Embryonic facial prominence (tissue), 1 donor: Measurements from ENCODE around the gene STK32C.

ENCODE experiments used
- DNase-seq: peaks from one replicate; pipeline ENCODE4 v3.0.0-alpha.2; 2016; ENCODE audit errors: extremely low spot score

Gene STK32C

DNA sequence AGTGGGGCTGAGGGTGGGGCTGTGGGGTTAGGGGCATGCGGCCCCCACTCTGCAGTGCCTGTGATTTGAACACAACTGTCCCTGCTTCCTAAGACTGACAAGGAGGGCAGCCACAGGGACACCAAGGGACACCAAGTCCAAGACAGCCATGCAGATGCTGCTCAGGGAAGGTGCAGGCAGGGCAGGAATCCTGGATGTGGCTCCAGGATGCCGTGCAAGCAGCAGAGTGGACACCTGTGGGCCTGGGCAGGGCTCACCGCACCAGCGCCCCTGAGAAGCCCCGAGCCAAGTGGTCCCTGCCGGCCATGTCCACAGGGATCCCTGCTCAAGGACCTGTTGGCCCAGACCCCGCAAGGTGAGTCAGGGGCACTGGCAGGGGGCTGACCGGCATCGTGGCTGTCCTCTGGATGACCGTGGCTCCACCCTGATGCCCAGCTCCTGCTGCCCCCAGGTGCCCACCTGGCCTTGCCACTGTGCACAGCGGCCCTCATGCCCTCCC, 58.5 kb downstream of the STK32C start:
- no peak for DNase-seq

DNA sequence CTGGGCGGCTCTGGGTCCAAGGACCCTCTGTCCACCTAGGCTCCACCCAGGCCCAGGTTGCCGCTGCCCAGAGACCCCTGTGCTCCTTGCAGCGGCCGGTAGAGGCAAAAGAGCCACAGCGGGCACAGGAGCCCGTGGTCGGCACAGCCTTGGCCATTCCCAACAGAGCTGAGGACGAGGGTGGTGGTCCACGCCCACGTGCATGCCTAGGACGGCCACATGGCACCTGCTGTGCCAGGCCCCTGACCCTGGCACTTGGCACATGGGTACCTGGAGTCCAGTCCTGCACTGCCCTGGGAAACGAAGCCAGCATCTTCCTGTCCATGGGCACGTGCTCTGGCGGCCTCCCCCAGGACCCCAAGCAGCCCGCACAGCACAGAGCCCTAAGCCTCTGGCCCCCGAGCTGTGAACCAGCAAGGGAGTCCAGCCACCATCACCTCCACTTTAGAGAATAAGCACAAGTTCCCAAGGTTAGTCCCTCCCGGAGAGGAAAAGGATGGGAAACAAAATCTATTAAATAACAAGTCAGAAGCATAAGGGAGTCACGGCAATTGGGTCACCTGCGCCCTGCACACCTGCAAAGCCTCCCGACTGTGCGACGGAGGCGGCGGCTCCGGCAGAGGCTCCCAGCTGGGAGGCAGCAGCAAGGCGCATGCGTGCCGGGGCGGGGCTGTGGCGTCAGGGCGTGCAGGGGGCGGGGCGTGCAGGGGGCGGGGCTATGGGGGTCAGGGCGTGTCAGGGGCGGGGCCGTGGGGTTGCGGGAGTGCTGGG, 59.1 kb downstream of the STK32C start:
- DNase-seq = no peak

DNA sequence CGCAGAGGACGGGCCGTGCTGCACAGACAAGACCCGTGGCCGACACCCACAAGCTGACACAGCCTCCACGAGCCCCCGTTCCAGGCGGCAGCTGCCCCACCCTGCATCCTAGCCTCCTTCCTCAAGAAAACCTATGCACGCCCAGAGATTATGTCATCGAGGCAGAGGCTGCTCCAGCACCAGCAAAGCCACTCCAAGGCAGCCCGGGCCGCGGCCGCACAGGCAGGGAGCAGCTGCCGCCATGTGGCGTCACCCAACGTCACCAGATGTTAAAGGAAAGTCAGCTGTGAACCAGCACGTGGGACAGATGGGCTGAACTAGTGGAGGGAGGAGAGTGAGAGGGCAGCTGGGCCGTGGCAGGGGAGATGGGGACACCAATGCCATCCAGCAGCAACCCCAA, 59.8 kb downstream of the STK32C start:
- no peak for DNase-seq

DNA sequence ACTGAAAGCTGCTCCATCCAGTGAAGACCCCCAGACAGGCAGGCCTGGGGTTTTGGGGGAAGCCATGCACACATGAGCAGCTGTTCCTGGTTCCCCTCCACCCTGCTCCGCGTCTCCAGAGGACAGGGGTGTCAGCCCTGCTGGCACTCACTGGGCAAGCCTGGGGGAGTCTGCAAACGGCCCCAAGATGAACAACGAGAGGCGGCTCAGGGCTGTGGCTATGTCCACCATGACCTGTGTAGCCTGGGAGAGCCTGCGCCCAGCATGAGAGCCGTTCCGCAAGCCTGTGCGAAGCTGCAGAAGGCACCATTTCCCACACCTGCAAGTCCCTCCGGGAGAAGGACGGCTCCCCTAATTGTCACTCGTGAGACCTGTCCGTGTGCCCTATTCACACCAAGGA, 61.5 kb downstream of the STK32C start:
- no peak for DNase-seq

DNA sequence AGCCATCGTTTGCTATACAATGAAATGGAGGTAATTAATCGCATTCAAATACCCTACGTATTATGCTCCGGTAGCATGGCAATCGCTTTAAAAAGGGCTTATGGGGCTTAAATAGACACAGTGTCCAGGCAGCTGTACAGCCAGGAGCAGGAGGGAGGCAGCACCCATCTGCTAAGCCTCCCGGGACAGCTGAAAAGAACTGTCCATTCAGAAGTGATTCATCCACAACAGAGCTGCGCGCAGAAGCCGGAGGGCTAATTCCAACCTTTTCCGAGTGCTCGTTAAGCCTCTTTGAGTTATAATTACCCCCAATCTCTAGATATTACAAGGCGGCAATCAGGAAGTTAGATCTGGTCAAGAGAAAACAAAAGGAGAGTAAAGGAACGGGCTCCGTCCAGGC, 62.7 kb downstream of the STK32C start:
- DNase-seq = no peak

DNA sequence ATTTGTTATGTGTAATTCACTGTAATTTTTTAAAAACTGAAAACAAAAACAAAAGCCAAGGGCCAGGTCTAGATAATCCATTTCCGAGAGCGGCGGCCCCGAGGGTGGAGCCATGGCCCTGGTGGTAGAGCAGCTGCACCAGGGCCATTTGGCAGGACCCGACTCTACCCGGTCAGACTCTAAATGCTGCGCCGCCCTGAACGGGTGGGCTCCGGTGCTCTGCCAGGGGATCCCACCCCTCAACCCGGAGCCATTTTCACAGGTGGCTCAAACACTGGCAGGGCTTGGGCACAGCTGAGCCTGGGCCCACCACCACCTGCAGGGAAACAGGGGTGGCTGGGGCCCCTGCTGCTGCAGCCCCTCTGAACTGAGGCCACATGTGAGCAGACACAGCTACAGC, 64.1 kb downstream of the STK32C start:
- no peak for DNase-seq

DNA sequence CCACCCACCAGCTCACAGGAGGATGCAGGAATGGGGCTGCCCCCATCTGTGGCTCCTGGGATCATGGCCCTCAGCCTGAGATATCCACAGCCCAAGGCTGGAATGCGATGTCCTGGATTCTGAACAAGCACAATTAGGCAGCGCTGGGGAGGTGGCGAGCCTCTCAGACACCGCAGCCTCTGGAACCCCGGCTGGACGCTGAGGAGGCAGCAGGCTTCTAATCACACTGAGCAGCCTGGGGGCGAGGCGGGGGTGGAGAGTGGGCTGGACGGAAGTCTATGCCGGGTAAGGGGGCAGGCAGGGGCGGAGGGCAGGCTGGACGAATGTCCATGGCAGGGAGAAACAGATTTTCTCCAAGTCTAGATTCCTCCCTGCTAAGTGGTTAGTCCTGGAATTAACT, 64.6 kb downstream of the STK32C start:
- no peak for DNase-seq

DNA sequence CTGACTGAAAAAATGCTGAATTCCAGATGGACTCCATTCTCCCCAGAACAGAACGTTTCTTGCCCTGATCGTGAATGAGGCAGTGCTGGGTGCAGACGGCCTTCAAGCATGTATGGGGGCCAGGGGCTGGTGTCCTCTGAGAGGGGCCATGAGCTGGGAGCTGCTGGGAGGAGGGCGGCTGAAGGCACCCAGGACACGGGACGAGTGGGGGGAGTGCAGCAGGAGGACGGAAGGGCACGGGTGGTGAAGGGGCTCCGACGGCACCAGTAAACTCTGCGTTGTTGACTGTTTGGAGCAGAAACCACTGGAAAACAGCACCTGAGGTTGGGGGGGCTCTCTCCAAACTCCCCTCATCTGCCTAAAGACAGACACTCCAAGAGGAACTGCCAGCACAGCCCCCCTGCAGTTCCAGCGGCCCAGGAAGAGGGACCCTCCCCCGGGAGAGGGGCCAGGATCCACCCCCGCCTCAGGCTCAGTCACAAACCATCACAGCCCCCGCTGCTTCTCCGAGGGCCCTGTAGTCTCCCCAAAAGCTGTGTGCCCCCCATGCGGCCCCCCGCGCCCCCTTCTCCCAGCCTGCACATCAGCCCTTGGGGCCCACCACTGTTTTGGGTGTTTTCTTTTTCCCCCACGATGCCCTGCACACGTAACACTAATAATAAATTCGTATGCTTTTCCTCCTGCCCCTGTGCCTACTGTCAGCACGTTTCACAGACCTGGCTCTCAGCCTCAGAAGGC, 65.5 kb downstream of the STK32C start:
- no peak for DNase-seq

DNA sequence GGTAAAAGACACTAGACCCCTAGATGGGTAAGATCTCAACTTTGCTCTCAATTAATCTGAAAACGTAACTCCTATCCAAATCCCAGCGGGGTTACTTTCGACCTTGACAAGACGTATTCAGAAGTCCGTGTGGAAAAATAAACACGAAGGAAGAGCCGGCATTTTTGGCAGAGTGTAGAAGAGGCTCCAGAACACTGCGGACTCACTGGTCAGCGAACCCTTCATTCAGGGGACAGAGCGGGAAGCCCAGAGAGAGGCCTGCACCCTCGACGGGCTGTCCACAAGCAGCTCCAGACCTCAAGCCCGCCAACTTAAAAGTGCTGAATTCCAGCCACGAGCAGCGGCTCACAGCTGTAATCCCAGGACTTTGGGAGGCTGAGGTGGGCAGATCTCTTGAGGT, 66.3 kb downstream of the STK32C start:
- DNase-seq = no peak

DNA sequence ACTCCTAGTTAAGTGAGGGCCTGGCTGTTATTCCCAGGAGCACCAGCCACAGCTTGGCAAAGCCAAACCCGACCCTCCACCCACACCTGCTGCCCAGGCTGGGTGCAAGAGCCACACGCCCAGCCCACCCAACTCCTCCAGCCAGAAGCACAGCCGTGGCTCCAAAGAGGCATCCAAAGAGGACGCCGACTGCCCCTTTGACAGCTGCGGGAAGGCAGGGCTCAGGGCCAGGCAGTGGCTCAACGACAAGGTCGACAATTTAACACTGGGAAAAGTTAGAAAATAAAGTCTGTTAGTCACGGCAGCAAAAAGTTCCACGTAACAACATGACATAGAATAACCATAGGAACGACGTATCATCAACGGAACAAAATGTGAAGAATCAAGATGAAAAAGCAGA, 66.7 kb downstream of the STK32C start:
- no peak for DNase-seq

DNA sequence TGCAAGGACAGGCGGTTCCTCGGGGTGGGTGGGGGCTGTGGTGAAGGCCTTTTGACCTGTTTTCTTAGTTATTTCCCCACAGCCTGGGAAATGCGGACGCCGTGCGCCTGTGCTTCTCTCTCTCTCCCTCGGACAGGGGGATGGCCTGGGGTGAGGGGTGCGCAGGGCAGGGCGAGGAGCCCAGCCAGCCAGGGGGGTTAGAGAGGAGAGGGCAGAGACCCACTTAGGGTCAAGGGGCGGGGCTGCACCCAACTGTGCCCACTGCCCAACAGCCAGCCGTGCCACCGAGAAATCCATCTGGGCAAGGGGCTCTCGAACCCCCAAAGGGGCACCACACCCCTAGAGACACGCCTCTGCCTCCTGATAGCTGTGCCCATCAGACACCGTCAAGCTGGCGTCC, 67.2 kb downstream of the STK32C start:
- no peak for DNase-seq

DNA sequence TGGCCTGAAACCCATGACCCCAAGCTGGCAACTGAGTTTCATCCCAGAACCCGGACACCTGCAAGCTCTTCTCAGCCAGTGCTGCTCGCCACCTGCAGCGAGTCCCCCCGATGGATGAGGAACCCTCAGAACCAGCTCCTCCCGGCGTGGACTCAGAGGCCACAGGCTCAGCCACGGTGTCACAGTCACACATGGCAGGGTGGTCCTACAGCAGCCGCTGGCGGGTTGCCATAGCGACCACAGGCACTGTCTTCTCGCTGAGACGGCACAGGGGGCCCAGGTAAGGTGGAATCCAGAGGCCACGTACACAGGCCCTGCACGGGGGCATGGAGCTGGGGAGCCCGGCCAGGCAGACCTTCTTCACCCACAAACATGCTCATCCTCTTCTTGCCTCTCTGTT, 67.6 kb downstream of the STK32C start:
- no peak for DNase-seq

DNA sequence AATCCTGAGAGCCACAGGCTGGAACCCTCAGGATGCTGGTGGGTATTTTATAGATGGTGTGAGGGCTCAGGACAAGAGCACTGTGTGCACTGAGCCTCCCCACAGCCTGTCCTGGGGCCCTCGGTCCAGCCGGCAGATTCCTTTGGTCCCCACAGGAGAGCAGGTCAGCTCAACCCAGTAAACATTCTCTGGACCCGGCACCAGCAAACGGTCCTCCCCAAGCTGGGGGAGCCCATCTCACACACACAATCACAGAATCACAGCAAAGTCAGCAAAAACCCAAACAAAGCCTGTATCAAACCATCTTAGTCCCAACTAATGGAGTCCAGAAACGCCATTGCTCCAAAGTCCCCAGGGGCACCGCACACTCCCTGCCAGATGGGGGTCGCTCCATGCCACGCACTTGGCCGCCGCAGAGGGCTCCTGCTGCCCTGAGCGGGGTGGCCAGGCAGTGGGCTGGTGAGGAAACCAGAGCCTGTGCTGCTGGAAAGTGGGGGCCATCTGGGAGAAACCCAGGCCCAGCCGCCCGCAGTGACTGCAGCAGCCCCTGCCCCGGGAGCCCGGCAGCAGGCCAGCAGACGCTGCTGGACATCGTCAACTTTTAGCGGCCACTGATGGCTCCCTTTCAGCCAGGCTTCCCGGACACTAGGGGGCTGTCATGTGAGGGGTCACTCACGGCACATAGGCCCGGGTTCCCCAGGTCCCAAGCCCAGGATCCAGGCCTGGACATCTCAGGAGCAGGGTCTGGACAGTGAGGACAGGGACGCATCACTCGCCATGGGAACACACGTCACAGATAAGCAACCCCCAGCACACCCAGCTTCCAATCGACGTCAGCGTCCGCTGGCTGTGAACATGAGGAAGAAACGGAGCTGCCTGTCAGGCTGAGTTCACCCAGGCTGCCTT, 68.4 kb downstream of the STK32C start:
- no peak for DNase-seq

DNA sequence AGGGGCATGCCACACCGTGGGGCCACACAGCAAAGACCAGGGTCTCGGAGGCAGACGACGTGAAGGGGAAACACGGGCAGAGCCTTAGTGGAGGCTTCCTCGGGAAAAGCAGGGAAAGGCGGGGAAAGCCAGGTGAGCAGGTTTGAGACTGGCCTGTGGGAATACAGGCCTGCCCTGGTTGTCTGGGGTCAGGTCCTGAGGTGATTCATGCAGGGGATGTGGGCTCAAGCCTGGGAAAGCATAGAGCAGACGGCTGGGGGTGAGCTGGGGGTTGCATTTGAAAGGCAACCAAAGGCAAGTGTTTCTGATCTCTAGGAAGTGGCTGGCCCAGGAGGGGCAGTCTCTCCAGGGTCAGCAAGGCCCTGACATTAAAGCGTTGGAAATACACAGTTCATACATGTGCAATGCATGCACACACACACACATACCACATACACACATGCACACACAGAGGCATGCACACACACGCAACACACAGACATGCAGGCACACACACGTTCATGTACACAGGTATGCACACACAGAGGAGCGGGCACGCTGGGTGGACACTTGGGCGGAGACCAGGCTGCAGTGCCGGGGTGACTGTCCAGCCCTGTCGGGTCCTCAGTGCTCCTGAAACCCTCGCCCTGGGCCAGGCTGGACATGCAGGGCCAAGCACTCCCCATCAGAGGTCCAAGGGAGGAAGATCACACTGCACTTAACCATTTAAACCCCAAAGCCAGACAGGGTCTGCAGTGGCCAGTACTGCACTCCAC, 69.2 kb downstream of the STK32C start:
- DNase-seq = no peak

DNA sequence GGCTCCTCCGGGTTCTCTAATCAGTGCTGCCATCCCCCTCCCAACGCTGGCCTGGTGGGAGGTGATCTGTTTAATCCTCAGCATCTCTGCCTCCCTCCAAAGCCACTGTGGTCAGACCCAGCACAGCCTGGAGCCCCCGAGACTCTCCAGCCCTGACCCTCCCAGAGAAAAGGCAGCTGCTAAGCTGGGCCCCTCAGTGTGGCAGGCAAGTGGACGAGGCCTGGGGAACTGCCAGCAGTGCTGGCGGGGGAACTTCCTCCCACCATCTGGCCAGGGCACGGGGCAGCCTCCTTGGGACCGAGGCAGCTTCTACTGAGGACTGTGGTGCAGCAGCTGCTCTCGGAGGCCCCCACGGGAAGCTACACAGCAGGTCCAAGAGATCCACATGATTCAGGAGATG, 69.9 kb downstream of the STK32C start:
- DNase-seq = no peak

DNA sequence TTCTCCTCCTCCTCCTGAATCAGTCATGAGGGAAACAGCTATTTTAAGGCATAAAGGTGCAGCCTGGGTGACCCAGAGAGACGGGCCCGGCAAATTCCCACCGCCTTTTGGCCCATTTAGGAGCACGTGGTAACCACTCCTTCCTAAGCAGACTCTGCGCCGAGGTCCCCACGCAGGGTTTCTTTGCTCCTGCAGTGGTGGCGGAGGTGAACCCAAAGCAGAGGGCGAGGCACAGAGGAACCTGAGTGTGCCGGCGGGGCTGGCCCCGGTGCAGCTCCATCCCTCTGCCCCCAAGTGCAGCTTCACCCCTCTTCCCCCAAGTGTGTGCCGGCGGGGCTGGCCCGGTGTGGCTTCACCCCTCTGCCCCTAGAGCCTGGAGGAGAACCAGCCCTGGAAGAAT, 70.4 kb downstream of the STK32C start:
- DNase-seq = no peak

DNA sequence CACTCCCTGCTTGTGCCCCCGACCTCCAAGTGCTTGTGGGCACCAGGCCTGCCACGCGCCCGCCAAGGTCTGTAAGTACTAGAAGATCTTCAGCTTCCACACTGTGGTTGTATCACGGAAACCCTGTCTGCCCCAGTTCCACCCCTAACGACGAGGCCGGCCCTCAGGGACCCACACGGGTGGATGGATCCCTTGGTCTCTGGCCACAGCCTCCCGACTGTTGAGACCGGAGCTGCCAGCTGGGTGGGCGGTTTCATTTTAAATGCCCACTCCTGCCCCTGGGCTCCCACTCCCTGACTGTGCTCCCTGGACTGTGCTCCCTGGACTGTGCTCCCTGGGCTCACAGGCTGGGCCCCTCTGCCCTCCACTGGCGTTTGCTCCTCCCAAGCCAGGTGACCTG, 70.9 kb downstream of the STK32C start:
- no peak for DNase-seq

DNA sequence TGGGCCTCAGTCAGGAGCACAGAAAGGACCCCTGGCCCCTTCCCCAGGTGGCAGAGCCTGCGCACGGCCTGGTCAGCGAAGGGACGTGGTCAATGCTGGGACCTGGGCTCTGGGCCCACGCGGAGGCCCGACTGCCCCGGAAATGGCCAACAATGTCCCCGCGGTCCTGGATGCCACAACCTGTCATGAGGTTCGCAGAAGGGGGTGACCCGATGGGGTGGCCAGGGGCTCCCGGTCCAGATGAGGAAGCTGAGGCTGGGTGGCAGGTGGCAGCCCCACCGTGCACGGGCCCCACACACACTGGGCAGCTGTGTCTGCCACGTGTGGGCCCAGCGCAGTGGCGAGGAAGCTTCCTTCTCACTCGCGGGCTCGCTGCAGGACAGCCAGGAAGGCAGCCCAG, 71.6 kb downstream of the STK32C start:
- DNase-seq = no peak

DNA sequence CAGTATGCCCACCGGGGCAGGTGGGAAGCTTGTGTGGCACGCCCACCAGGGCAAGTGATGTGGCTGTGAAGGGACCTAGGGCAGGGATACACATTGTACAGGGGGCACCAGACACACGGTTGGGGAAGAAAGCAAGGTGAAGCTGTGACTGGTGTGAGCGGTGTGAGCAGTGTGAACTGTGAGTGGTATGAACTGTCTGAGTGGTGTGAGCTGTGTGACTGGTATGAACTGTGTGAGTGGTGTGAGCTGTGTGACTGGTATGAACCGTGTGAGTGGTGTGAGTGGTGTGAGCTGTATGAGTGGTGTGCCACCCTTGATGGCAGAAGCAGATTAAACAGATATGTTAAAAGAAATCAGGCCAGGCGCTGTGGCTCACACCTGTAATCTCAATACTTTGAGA, 72.9 kb downstream of the STK32C start:
- DNase-seq = no peak

DNA sequence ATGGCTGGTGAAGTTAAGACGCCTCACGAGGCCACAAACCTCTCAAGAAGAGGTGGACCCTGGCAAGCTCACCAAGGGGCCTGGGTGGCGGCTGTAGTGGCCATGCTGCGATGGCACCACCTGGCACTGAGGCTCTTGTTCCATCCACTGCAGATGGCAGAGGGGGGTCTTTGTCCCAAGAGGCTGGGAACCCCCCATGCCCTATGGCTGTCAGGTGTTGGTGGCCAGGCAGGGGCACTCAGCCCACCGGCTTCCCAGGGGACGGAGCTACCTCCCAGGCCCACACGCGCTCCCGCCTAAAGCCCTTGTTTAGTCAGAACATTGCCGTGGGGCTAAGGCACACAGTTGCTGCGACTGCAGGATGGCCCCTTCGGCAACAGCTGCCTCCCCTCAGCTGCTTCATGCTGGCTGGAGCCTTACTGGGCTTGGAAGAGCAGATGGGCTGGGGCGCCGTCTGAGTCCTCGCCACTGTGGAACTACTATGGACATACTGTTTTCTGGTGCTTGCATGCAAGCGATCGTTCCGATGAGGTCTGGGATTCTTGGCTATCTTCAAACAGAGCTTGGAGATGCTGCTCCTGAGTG, 74.2 kb downstream of the STK32C start:
- no peak for DNase-seq

DNA sequence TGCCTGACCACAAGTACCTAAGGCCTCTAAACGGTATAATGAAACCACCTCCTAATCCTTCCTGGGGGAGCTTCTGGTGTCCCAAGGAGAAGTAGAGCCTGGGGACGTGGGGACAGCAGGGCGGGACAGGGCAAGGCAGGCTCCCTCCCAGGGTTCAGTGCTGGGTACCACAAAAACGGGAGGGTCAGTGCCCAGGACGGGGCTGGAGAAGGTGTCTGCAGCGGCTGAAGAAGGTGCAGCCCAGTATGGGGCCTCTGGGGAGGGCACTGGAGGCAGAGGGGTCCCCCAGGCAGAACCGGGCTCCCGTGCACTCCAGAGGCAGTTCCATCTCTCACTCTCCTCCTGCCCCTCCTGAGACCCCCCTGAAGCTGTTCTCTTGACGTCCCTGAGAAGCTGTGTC, 74.8 kb downstream of the STK32C start:
- no peak for DNase-seq
